MM.1S (cell line): ENCODE data around the gene NOL4L.

Experiments used
- EZH2 ChIP-seq: fragments of 300-600 bp; sonication (generic); optimal IDR thresholded peaks from 2 replicates; pipeline ENCODE3; 2017; ENCODE audit warnings: low read depth, mild to moderate bottlenecking, antibody characterized with exemption, low read length, mixed read lengths
- EZH2phosphoT487 ChIP-seq: fragments of 300-600 bp; sonication (generic); IDR thresholded peaks from 2 replicates; pipeline ENCODE4 v1.6.1; 2018; ENCODE audit warnings: antibody characterized with exemption, low read length
- TF ChIP-seq, protein P1 (sequence below): fragments of 300-600 bp; sonication (generic); IDR thresholded peaks from 2 replicates; pipeline ENCODE4 v1.5.1; 2016; ENCODE audit warnings: antibody characterized with exemption, low read length, mixed read lengths

GRCh38 chr20:32508775-32509119, 76.4 kb downstream of the NOL4L start:
- TF ChIP-seq, protein P1, sequence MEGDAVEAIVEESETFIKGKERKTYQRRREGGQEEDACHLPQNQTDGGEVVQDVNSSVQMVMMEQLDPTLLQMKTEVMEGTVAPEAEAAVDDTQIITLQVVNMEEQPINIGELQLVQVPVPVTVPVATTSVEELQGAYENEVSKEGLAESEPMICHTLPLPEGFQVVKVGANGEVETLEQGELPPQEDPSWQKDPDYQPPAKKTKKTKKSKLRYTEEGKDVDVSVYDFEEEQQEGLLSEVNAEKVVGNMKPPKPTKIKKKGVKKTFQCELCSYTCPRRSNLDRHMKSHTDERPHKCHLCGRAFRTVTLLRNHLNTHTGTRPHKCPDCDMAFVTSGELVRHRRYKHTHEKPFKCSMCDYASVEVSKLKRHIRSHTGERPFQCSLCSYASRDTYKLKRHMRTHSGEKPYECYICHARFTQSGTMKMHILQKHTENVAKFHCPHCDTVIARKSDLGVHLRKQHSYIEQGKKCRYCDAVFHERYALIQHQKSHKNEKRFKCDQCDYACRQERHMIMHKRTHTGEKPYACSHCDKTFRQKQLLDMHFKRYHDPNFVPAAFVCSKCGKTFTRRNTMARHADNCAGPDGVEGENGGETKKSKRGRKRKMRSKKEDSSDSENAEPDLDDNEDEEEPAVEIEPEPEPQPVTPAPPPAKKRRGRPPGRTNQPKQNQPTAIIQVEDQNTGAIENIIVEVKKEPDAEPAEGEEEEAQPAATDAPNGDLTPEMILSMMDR = no peak
- no peak for TF ChIP-seq EZH2
- no peak for TF ChIP-seq EZH2phosphoT487
